Kidney epithelial cell (primary cell): ENCODE results near the gene GAB2. TPM values are rescaled to one million over a fixed set of nuclear protein-coding genes. Genes with fewer than 3 reads are reported as not detected.
A peak's percentile ranks its signal among the peaks of the same experiment; 100 is the strongest.

Source experiments
- DNase-seq: peaks from one replicate; pipeline ENCODE4 v3.0.0-alpha.2; 2010; ENCODE audit warnings: low read depth
- H3K27me3 ChIP-seq: 2 replicates; pipeline ENCODE4 v1.6.0; 2011; ENCODE audit warnings: low read length; ENCODE audit not compliant: control insufficient read depth, insufficient read depth
- H3K36me3 ChIP-seq: 2 replicates; pipeline ENCODE4 v1.5.1; 2011; ENCODE audit warnings: low read length; ENCODE audit not compliant: control insufficient read depth, insufficient read depth
- H3K4me3 ChIP-seq: 2 replicates; pipeline ENCODE4 v1.5.1; 2011; ENCODE audit warnings: low read depth, mild to moderate bottlenecking, control low read depth, low read length
- total RNA-seq: library from RNA; depleted of rRNA; stranded (reverse); fragments of >200 nt; gene quantifications from 2 replicates; pipeline ENCODE4 v1.2.3, GENCODE V29; 2015
- TF ChIP-seq, protein P1 (sequence below): IDR thresholded peaks from 2 replicates; pipeline ENCODE4 v1.5.1; 2011; ENCODE audit warnings: mild to moderate bottlenecking, moderate library complexity, low read length, control low read depth, inconsistent platforms; ENCODE audit not compliant: insufficient read depth, poor library complexity, severe bottlenecking

The GAB2 gene
- total RNA-seq, 1 donor from 2014 or later = 13.1 TPM

- H3K27me3 ChIP-seq = no peaks in the 10 kb centered on the region
- no peak overlapping the region for H3K4me3 ChIP-seq
- peak; percentile 49 for DNase-seq
- TF ChIP-seq, protein P1, sequence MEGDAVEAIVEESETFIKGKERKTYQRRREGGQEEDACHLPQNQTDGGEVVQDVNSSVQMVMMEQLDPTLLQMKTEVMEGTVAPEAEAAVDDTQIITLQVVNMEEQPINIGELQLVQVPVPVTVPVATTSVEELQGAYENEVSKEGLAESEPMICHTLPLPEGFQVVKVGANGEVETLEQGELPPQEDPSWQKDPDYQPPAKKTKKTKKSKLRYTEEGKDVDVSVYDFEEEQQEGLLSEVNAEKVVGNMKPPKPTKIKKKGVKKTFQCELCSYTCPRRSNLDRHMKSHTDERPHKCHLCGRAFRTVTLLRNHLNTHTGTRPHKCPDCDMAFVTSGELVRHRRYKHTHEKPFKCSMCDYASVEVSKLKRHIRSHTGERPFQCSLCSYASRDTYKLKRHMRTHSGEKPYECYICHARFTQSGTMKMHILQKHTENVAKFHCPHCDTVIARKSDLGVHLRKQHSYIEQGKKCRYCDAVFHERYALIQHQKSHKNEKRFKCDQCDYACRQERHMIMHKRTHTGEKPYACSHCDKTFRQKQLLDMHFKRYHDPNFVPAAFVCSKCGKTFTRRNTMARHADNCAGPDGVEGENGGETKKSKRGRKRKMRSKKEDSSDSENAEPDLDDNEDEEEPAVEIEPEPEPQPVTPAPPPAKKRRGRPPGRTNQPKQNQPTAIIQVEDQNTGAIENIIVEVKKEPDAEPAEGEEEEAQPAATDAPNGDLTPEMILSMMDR = no peak
- no peaks in the 10 kb centered on the region for H3K36me3 ChIP-seq
Observed at GRCh38 chr11:78313181-78313795, 104.3 kb downstream of the GAB2 start.

DNA sequence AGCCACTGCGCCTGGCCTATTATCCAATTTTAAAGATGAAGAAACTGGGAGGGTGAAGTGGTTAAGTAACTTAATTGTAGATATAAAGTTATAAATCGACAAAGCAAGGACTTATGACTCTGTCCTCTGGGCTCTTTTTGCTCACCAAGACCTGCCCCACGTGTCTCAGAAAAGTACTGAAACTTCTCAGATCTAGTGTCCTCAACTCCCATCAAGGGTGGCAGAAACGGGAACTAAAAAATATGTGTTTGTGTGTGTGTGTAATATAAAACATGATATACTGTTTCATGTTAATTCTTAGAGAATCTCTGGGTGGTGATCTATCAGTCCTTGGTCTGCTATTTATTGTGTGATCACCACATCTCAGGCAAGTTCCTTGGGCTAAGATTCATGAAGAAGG, 104.9 kb downstream of the GAB2 start:
- H3K4me3 ChIP-seq = no peak overlapping the region
- TF ChIP-seq, protein P1 = no peak
- H3K27me3 ChIP-seq = no peaks in the 10 kb centered on the region
- DNase-seq = no peak
- H3K36me3 ChIP-seq = no peaks in the 10 kb centered on the region

DNA sequence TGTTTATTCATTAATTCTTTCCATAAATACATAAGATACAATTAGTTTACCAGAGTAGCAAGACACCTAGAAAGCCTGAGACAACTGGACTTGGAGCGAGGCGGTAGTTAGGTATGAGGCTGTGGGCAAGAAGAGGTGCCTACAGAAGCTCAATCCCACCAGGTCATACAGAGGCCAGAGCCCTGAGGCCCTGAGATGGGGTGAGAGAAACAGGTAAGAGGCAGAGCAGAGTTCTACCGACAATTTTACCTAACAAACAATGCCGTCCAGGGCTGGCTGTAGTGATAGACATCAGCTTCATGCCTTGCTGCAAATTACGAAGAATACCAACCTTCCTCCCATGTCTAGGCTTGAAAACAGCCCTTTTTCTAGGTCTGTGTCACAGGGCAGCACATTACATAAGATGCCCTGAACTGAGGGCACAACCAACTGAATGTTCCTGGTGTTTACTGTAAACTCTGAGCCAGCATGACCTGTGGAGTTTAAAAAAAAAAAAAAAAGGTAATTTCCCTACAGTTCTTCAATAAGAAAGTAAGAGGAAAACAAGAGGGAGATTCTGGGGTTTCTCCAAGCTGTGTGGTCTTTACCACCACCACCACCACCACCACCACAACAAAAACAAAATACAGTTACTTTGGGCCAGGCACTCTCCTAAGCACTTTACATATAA, 105.8 kb downstream of the GAB2 start:
- Histone ChIP-seq H3K36me3 (no peaks in the 10 kb centered on the region), H3K4me3 (no peak overlapping the region), H3K27me3 (no peaks in the 10 kb centered on the region)
- DNase-seq = no peak
- TF ChIP-seq, protein P1 = no peak

GRCh38 chr11:78310500-78310909, 107.1 kb downstream of the GAB2 start:
- Histone ChIP-seq H3K4me3 (no peak overlapping the region), H3K27me3 (no peaks in the 10 kb centered on the region), H3K36me3 (no peaks in the 10 kb centered on the region)
- TF ChIP-seq, protein P1 = no peak
- DNase-seq = no peak

GRCh38 chr11:78304201-78304600, 113.4 kb downstream of the GAB2 start:
- H3K27me3 ChIP-seq = no peaks in the 10 kb centered on the region

More at GRCh38 chr11:78304201-78304600, 113.4 kb downstream of the GAB2 start:
- no peak for DNase-seq
- Histone ChIP-seq H3K4me3 (no peak overlapping the region), H3K36me3 (no peaks in the 10 kb centered on the region)
- TF ChIP-seq, protein P1 = no peak
